Measurements from ENCODE around the gene RAB20. TPM values are rescaled to one million over a fixed set of nuclear protein-coding genes. Genes with fewer than 3 reads are reported as not detected.

RAB20 gene
- total RNA-seq, 1 experiment from 2014 or later = 14.3 TPM

GRCh38 chr13:110495376-110495775, 66.1 kb downstream of the RAB20 start (continued):
- no peak for TF ChIP-seq AFF4 (CRISPR knock-in tag; IDR thresholded peaks at IDR 0.05; ENCODE audit: borderline replicate concordance)
- no peak for TF ChIP-seq TEAD1 (CRISPR knock-in tag; IDR thresholded peaks at IDR 0.05)
- no peak for TF ChIP-seq NFATC4 (CRISPR knock-in tag; IDR thresholded peaks at IDR 0.05)

- ChIA-PET CTCF (no interaction called here), POLR2A (no interaction called here)
- peaks cover 5% of the 10 kb centered on the region for H3K9me3 Mint-ChIP-seq
- H3K27me3 Mint-ChIP-seq (ENCODE audit: low read depth) = no peaks in the 10 kb centered on the region
- H3K27ac Mint-ChIP-seq = no peak overlapping the region
- H3K36me3 Mint-ChIP-seq = peaks cover 47% of the 10 kb centered on the region
- DNase-seq (ENCODE audit: low spot score) (no peak), ATAC-seq (no peak)
- H3K4me1 Mint-ChIP-seq = no peaks in the 10 kb centered on the region
- no peak overlapping the region for H3K4me3 Mint-ChIP-seq
- TF ChIP-seq PRDM15 (CRISPR knock-in tag; IDR thresholded peaks at IDR 0.05) = no peak
- no peak for TF ChIP-seq MAX (CRISPR knock-in tag; IDR thresholded peaks at IDR 0.05)
- no peak for TF ChIP-seq ZNF232 (CRISPR knock-in tag; IDR thresholded peaks at IDR 0.05)
- no peak for TF ChIP-seq OVOL2 (CRISPR knock-in tag; IDR thresholded peaks at IDR 0.05; ENCODE audit: borderline replicate concordance)
- no peak for TF ChIP-seq ZNF219 (CRISPR knock-in tag; IDR thresholded peaks at IDR 0.05; ENCODE audit: borderline replicate concordance)
- TF ChIP-seq ZNF121 (CRISPR knock-in tag; IDR thresholded peaks at IDR 0.05) = no peak
- TF ChIP-seq NR3C1 (CRISPR knock-in tag; conservative IDR thresholded peaks at IDR 0.05; ENCODE audit: low read depth) = no peak
- no peak for TF ChIP-seq RORB (CRISPR knock-in tag; IDR thresholded peaks at IDR 0.05)
- no peak for TF ChIP-seq JAZF1 (CRISPR knock-in tag; IDR thresholded peaks at IDR 0.05)
- TF ChIP-seq NR1H2 (CRISPR knock-in tag; IDR thresholded peaks at IDR 0.05) = no peak
- TF ChIP-seq HMGXB4 (CRISPR knock-in tag; IDR thresholded peaks at IDR 0.05) = no peak
- TF ChIP-seq ARID4B (CRISPR knock-in tag; IDR thresholded peaks at IDR 0.05; ENCODE audit: borderline replicate concordance) = no peak
- no peak for TF ChIP-seq ERG (CRISPR knock-in tag; IDR thresholded peaks at IDR 0.05)
- no peak for TF ChIP-seq JUN (CRISPR knock-in tag; IDR thresholded peaks at IDR 0.05)
- no peak for TF ChIP-seq FOXK1 (CRISPR knock-in tag; IDR thresholded peaks at IDR 0.05)
- no peak for TF ChIP-seq ATF1 (CRISPR knock-in tag; IDR thresholded peaks at IDR 0.05)
- no peak for TF ChIP-seq NFYB (CRISPR knock-in tag; conservative IDR thresholded peaks at IDR 0.05; ENCODE audit: low read depth)
- TF ChIP-seq ESRRA (CRISPR knock-in tag; IDR thresholded peaks at IDR 0.05; ENCODE audit: borderline replicate concordance) = no peak
These were observed 67.9 kb downstream of the RAB20 start for GRCh38 chr13:110493613-110494012.
